SK-N-MC (cell line): ENCODE measurements around the gene FLT3LG.

ENCODE experiments used
- DNase-seq: peaks from one replicate; pipeline ENCODE4 v3.0.0-alpha.2; 2011; ENCODE audit warnings: low read depth, low spot score
- H3K27ac ChIP-seq: fragments of 200-600 bp; sonication (generic); 2 replicates; pipeline ENCODE4 v1.5.1; 2016; ENCODE audit warnings: mixed run types
- H3K36me3 ChIP-seq: fragments of 200-600 bp; sonication (generic); 2 replicates; pipeline ENCODE4 v1.6.1; 2017; ENCODE audit warnings: antibody characterized with exemption, low read length, mixed read lengths; ENCODE audit not compliant: insufficient read depth
- H3K4me3 ChIP-seq: fragments of 200-600 bp; sonication (generic); 2 replicates; pipeline ENCODE4 v1.5.1; 2016
- H3K9ac ChIP-seq: fragments of 200-600 bp; sonication (generic); 2 replicates; pipeline ENCODE4 v1.8.0; 2017; ENCODE audit warnings: mixed run types, mixed read lengths; ENCODE audit not compliant: insufficient read length
- H3K9me3 ChIP-seq: fragments of 200-600 bp; sonication (generic); 2 replicates; pipeline ENCODE4 v1.6.1; 2017; ENCODE audit warnings: low read depth, mild to moderate bottlenecking, antibody characterized with exemption, low read length, moderate library complexity, mixed read lengths
- EZH2 ChIP-seq: fragments of 200-600 bp; sonication (generic); IDR thresholded peaks from one replicate; pipeline ENCODE4 v1.6.1; 2017; ENCODE audit warnings: antibody characterized with exemption
- FOXP2 ChIP-seq: optimal IDR thresholded peaks from 2 replicates; pipeline ENCODE3; 2011; ENCODE audit warnings: mild to moderate bottlenecking, moderate library complexity; ENCODE audit not compliant: insufficient read depth; ENCODE audit errors: extremely low read length, control extremely low read depth
- POLR2AphosphoS5 ChIP-seq: IDR thresholded peaks from 2 replicates; pipeline ENCODE4 v1.6.1; 2012; ENCODE audit warnings: mild to moderate bottlenecking, low read depth, low read length, borderline replicate concordance

The FLT3LG gene

DNA sequence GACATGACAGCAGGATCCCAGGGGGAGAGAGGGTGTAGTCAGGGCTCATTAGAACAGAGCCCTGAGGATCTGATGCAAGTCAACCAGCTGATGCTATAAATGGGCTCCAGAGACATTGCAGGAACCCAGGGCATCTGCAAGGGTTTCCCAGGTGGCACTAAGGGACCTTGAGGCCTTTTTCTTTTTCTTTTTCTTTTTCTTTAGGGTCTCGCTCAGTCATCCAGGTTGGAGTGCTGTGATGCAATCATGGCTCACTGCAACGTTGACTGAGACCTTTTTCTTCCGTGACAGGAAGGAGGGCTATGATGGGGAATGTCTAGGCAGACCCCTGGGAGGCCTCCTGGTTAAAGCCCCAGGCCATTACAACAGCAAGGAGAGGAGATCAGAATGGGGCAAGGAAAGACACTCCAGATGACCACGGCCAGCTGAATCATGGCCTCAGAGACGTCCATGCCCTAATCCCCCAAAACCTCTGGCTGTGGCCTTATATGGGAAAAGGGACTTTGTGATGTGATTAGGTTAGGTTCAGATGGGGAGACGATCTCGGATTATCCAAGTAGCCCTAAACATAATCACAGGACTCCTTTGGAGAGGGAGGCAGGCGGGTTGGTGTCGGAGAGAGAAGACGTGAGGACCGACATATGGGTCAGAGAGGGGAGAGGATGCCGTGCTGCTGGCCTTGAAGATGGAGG lies 33.9 kb downstream of the FLT3LG start:
- Histone ChIP-seq H3K9ac (peak overlapping the region; percentile 49), H3K27ac (peak overlapping the region; percentile 100), H3K36me3 (no peaks in the 10 kb centered on the region), H3K4me3 (no peak overlapping the region; the same call in 1 of the 2 replicates), H3K9me3 (no peaks in the 10 kb centered on the region)
- TF ChIP-seq FOXP2, result no peak
- no peak; the same call in 1 of the 2 replicates for TF ChIP-seq POLR2AphosphoS5
- TF ChIP-seq EZH2, result no peak
- DNase-seq, result no peak

DNA sequence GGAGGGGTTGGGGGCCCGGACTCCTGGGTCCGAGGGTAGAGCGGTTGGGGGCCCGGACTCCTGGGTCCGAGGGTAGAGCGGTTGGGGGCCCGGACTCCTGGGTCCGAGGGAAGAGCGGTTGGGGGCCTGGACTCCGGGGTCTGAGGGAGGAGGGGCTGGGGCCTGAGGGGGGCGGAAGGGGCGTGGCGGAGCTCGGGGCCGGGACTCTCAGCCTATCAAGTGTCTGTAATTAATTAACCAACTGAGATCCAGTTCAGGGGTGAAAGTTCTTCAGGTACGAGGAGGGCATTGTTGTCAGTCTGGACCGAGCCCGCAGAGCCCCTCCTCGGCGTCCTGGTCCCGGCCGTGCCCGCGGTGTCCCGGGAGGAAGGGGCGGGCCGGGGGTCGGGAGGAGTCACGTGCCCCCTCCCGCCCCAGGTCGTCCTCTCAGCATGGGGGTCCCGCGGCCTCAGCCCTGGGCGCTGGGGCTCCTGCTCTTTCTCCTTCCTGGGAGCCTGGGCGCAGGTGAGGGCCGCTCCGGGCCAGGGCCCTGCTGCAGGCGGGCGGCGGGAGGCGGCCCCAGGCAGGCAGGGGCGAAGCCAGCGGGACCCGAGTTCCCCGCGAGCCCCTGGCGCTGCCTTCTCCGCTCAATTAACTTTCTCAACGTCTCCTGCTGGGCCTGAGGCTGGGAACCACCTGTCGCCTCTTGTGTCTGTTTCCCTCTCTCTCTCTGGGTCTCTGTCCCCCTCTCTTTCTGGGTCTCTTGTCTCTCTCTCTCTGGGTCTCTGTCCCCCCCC lies 39.1 kb downstream of the FLT3LG start:
- DNase-seq, result no peak
- H3K27ac ChIP-seq, result peak overlapping the region; percentile 100
- no peaks in the 10 kb centered on the region for H3K9me3 ChIP-seq
- H3K9ac ChIP-seq, result peak overlapping the region; percentile 100
- H3K36me3 ChIP-seq, result peaks cover 42% of the 10 kb centered on the region
- peak overlapping the region; percentile 100 for H3K4me3 ChIP-seq
- TF ChIP-seq POLR2AphosphoS5, result peak; percentile 75
- TF ChIP-seq FOXP2, result no peak

DNA sequence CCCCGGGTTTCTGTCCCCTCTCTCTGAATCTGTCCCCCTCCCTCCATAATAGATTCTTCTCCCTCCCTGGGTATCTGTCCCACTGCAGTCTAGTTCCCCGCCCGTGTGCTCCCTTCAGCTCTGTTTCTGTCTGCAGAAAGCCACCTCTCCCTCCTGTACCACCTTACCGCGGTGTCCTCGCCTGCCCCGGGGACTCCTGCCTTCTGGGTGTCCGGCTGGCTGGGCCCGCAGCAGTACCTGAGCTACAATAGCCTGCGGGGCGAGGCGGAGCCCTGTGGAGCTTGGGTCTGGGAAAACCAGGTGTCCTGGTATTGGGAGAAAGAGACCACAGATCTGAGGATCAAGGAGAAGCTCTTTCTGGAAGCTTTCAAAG lies 39.7 kb downstream of the FLT3LG start:
- peaks cover 48% of the 10 kb centered on the region for H3K36me3 ChIP-seq
- no peak for TF ChIP-seq EZH2
- peak overlapping the region; percentile 100 for H3K4me3 ChIP-seq
- peak overlapping the region; percentile 100 for H3K9ac ChIP-seq
- no peaks in the 10 kb centered on the region for H3K9me3 ChIP-seq
- no peak for DNase-seq
- H3K27ac ChIP-seq, result peak overlapping the region; percentile 100

DNA sequence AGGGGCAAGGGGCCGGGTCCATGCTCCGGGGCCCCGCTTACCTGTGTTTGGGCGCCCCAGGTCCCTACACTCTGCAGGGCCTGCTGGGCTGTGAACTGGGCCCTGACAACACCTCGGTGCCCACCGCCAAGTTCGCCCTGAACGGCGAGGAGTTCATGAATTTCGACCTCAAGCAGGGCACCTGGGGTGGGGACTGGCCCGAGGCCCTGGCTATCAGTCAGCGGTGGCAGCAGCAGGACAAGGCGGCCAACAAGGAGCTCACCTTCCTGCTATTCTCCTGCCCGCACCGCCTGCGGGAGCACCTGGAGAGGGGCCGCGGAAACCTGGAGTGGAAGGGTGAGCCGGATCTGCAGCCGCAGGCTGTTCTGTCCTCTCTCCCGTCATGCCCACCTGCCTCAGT lies 40.1 kb downstream of the FLT3LG start:
- H3K9me3 ChIP-seq, result no peaks in the 10 kb centered on the region
- no peak for DNase-seq
- H3K27ac ChIP-seq, result peak overlapping the region; percentile 100
- TF ChIP-seq FOXP2, result no peak
- no peak for TF ChIP-seq EZH2
- no peak for TF ChIP-seq POLR2AphosphoS5
- peak overlapping the region; percentile 100 for H3K9ac ChIP-seq
- peaks cover 52% of the 10 kb centered on the region for H3K36me3 ChIP-seq
- peak overlapping the region; percentile 100 for H3K4me3 ChIP-seq

DNA sequence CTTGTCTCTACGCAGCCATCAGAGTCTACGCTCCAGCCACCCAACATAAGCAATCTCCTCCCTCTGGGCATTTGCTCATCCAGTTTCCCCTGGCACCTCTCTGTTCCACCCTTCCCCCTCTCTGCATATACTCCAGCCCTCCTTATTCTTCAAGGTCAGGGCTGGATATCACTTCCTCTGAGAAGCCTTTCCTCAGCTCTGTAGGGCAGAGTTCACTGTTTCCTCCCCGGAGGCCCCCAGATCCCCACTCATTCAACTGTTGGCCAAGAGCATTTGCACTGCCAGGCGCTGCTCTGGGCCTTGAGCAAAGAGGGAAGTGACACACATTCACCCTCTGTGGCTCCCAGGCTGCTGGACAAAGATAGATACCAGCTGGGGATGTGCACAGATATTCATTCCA lies 41.8 kb downstream of the FLT3LG start:
- TF ChIP-seq EZH2 (no peak), POLR2AphosphoS5 (peak; percentile 52; the same call in 1 of the 2 replicates)
- peak overlapping the region; percentile 100 for H3K4me3 ChIP-seq
- DNase-seq, result no peak
- H3K36me3 ChIP-seq, result peaks cover 66% of the 10 kb centered on the region
- H3K9me3 ChIP-seq, result no peaks in the 10 kb centered on the region
- H3K9ac ChIP-seq, result peak overlapping the region; percentile 100
- peak overlapping the region; percentile 100 for H3K27ac ChIP-seq

DNA sequence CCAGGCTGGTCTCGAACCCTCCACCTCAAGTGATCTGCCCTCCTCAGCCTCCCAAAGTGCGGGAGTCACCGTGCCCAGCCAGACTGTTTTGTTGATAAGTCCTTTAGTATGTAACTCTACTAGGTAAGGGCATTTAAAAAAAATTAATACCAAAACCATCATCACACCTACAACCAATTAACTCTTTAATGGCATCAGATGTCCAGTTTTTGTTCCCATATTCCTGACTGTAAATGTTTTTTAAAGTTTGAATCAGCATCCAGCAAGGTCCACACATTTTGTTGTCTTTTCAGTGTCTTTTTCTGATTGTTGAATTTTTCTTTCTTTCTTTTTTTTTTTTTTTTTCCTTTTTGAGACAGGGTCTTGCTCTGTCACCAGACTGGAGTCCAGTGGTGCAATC lies 44.0 kb downstream of the FLT3LG start:
- H3K4me3 ChIP-seq, result peak overlapping the region; percentile 100
- TF ChIP-seq FOXP2 (no peak), EZH2 (no peak), POLR2AphosphoS5 (no peak)

DNA sequence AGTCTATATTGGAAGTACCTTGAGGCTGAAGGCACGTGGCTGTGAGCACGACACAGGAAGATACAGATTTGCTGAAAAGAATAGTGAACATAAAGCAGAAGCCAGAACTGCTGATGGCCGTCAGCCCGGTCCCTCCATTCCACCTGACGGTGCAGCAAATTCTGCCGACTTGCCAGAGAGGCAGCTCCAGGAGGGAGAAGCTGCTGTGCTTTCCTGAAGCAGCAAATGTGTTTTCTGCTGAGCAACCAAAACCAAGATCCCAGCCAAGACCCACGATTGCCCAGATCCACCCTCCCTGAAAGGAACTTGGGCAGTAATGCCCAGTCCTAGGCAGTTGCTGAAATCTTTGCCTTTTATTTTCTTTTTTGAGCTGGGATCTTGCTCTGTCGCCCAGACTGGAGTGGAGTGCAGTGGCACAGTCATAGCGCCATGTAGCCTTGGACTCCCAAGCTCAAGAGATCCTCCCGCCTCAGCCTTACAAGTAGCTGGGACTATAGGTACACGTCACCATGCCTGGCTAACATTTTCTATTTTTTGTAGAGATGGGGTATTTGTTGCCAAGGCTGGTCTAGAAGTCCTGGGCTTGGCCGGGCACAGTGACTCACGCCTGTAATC lies 46.8 kb downstream of the FLT3LG start:
- DNase-seq, result no peak
- peak overlapping the region; percentile 43 for H3K27ac ChIP-seq
- H3K4me3 ChIP-seq, result no peak overlapping the region
- TF ChIP-seq EZH2, result no peak
- TF ChIP-seq POLR2AphosphoS5, result no peak
- no peak for TF ChIP-seq FOXP2
- H3K9me3 ChIP-seq, result no peaks in the 10 kb centered on the region
- peaks cover 92% of the 10 kb centered on the region for H3K36me3 ChIP-seq
- no peak overlapping the region for H3K9ac ChIP-seq

More for the DNA sequence above, 44.0 kb downstream of the FLT3LG start:
- Histone ChIP-seq H3K27ac (peak overlapping the region; percentile 60), H3K9me3 (no peaks in the 10 kb centered on the region), H3K36me3 (peaks cover 85% of the 10 kb centered on the region), H3K9ac (no peak overlapping the region)
- no peak for DNase-seq

DNA sequence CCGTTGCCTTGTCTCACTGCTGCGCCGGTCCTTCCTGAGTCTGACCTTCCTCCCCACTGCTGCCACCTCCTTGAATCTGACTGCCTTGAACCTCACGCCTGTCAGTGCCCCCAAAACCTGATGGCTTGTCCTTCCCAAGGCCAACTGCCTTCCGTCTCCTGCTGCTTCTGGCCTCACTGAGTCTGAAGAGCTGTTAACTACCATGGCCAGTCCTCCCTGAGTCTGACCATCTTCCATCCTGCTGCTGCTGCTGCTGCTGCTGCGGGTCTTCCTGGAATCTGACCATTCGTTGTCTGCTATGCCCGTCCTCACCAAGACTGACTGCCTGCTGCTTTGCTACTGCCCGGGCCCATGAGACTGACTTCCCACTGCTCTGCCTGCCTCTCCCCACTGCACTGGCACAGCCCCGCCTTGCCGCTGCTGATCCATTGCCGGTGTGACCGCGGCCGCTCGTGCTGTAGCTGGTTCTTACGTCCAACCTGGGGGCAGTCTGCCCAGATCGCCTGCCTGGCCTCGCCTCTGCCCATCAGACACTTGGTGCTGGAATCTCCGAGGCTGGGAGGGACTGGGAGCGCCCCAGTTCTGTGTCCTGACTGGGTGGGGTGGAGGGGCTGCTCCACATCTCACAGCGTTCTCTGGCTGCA lies 50.9 kb downstream of the FLT3LG start:
- H3K9ac ChIP-seq, result no peak overlapping the region

More for the DNA sequence above, 50.9 kb downstream of the FLT3LG start:
- H3K36me3 ChIP-seq, result peaks cover 90% of the 10 kb centered on the region
- TF ChIP-seq FOXP2 (no peak), EZH2 (no peak), POLR2AphosphoS5 (no peak)
- no peak overlapping the region for H3K4me3 ChIP-seq
- peak overlapping the region; percentile 60 for H3K27ac ChIP-seq
- no peaks in the 10 kb centered on the region for H3K9me3 ChIP-seq
- DNase-seq, result no peak
